GM19023 (cell line): ENCODE results near the gene PCOLCE2.
"Not testable (repeated sequence)": the region's sequence is repeated elsewhere in the genome, so short reads cannot be mapped to it uniquely, and the experiment has no call there.

Experiments used
- ATAC-seq: cut with Tn5 transposase; IDR thresholded peaks from one replicate; pipeline ENCODE4 v1.9.1; 2021; ENCODE audit warnings: mild to moderate bottlenecking, moderate library complexity; ENCODE audit not compliant: unreplicated experiment

The PCOLCE2 gene

DNA sequence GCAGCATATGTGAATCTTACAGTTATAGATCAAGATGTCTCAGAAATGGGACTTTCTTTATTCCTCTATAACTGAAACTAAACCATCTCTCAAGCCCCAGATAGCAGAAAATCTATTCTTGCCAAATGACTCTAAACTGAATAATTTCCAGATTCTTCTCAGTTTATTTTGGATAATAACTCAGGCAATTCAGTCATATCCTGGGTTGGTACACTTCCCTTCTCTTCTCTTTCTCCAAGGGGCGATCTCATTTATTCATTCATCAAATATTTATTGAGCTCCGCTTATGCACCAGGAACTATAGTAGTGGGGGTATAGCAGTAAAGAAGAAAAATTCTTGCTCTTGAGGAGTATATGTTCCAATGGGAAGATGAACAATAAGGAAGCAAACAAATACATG, 13.5 kb upstream of the PCOLCE2 start:
- no peak for ATAC-seq

- no peak for ATAC-seq
Measured at GRCh38 chr3:142898346-142899213, 9.7 kb upstream of the PCOLCE2 start.

- no peak for ATAC-seq
Measured at GRCh38 chr3:142897807-142898206, 8.9 kb upstream of the PCOLCE2 start.

- no peak for ATAC-seq
Measured at GRCh38 chr3:142896996-142897395, 8.1 kb upstream of the PCOLCE2 start.

GRCh38 chr3:142896201-142896755, 7.4 kb upstream of the PCOLCE2 start:
- ATAC-seq, result no peak

- ATAC-seq, result no peak
Measured at GRCh38 chr3:142894493-142894892, 5.6 kb upstream of the PCOLCE2 start.

GRCh38 chr3:142892714-142893113, 3.8 kb upstream of the PCOLCE2 start:
- ATAC-seq, result no peak

- no peak for ATAC-seq
Measured at GRCh38 chr3:142890592-142890991, 1.7 kb upstream of the PCOLCE2 start.

DNA sequence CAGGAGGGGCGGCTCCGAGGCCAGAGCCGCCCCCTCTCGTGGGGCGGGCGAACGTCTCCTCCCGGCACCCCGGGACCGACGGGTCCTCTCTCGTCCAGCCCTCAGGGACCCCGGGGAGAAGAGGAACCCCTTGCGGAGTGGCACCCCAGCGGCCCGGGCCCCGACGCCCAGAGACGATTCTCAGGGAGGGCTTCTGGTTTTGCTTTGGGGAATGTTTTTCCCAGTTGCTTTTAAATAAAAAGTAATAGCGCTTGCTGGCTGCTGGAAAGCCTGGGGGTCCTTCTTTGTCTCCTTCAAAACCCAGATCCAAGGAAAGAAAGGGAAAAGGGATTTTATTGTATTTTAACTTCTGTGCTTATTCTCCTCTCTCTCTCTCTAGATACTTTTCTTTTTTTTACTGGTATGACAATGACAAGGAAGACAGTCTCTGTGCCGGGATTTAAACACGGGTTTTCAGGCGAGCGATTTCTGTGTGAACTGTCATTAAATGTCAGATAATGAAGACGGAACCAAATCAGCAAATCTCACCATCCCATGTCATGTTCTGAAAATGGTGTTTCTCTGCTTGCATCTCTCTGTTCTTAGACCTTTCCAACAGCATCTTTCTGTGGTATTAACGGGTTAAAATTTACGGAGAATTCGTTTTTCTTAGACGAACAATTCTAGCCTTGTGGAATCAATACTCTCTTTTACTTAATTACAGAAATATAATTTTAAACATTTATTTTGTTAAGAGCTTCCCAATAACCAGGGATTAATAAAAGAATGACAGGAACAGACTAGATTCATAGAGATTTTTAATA, 530 bp upstream of the PCOLCE2 start:
- no peak for ATAC-seq

DNA sequence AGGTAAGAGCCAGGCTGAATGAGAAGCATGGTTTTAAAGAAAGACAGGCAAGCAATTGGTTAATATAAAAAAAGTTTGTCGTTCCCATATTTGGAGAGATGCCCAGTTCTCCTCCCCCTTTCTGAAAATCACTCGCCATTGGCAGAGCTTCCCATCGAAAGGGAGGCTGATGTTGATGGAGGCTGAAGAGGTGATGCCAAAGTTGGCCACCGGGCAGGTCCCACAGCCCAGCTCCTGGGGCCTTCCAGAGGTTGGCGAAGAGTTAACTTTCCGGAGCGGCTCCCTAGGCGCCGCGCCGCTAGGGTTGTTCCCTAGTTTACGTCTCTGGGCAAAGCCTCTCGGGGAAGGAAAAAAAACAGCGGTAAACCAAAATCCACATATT, 793 bp downstream of the PCOLCE2 start:
- ATAC-seq, result no peak

DNA sequence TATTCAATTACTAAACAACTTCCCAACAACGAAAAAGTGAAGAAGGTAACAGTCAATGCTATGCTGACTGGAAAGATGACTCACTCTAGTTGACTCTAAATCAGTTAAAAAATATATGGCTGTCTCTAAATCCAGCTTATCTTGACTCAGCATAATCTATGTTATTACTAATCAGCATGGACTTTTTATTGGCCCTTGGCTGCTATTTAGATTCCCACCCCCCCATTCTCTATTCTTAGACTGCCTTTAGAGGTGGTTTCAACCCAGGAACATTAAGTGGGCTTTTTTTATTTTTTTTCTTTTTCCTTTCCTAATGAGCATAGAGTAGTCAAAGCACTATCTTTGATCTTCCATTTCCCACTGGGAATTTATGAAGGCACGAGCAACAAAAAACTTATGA, 1.9 kb downstream of the PCOLCE2 start:
- ATAC-seq, result no peak

DNA sequence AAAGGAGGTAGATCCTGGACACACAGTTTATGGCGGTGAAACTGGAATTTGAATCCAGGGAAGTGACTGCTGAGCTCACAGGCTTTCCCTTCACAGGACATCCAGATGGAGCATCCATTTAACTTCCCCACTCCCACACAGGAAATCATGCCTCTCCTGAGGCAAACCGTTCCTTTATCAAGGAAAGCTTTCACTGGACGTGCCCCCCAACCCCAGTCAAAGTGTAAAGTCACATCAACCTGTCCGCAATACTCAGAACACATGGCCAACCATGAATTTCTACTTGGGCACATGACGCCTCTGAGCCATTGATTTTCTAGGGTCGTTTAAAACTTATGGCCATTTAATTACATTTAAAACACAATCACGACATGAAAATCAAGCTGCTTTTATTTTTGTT, 2.9 kb downstream of the PCOLCE2 start:
- ATAC-seq, result no peak

DNA sequence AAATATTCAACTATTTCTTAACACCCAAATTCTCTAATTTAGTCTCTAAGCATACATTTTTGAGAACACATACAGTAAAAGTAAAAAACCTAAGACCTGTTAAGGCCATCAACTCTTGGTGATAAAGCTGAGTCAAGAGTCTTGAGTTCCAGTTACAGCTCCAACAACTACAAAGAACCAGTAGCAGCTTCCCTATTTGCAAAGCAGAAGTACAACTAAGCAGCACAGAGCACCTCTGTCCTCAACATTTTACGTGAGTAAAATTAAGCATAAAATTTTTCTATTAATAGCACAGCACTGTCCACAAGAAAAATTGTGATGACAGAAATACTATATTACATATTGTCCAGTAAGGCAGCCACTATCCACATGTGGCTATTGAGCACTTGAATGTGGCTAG, 4.4 kb downstream of the PCOLCE2 start:
- no peak for ATAC-seq

- not testable (repeated sequence) for ATAC-seq
Measured at GRCh38 chr3:142883534-142883933, 5.3 kb downstream of the PCOLCE2 start.

- ATAC-seq, result no peak
Measured at GRCh38 chr3:142881445-142882224, 7.2 kb downstream of the PCOLCE2 start.

GRCh38 chr3:142878649-142879300, 10.1 kb downstream of the PCOLCE2 start:
- no peak for ATAC-seq

GRCh38 chr3:142876417-142876816, 12.5 kb downstream of the PCOLCE2 start:
- no peak for ATAC-seq

- no peak for ATAC-seq
Measured at GRCh38 chr3:142875583-142876207, 13.2 kb downstream of the PCOLCE2 start.

DNA sequence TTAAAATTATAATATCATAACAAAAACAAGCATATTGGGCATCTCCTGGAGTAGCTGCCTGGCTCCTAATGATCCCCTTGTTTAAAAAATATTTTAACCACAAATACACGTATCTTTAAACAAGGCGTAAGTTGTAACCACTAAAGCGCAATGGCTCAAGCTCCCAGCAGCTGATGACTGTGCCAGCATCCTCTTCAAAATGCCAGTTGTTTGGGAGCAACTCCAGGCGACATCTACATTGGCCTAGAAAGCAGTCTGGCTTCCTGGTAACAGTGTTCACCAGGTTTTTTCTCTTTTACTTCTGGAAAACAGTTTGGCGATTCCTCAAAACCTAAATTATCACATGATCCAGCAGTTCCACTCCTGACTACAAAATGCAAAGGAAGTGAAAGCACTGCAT, 13.8 kb downstream of the PCOLCE2 start:
- no peak for ATAC-seq

DNA sequence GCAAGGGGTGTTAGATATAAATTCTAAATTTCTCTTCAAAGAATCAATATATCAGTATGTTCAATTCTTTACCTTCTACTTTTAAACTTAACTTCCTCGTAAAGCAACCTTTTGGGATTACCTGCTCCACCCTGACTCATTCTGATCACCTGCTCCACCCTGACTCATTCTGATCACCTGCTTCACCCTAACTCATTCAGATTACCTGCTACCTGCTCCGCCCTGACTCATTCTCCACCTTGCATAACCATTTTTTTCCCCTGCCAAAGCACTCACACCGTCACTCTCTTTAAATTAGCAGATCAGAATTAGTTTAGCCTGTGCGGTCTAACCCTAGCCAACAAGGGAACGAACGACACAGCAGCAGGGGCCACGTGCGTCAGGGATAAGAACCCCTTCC, 20.5 kb downstream of the PCOLCE2 start:
- ATAC-seq, result not testable (repeated sequence)
